SU-DHL-6 (cell line): ENCODE measurements around the gene DBX1.

Source experiments
- EZH2phosphoT487 ChIP-seq: fragments of 200-600 bp; sonication (generic), shearing (Covaris generic); conservative IDR thresholded peaks from 2 replicates; pipeline ENCODE4 v1.6.1; 2018; ENCODE audit warnings: mild to moderate bottlenecking, antibody characterized with exemption, low read length, moderate library complexity, mixed read lengths
- TF ChIP-seq, protein P1 (sequence below): fragments of 200-600 bp; sonication (generic); IDR thresholded peaks from one replicate; pipeline ENCODE4 v1.5.1; 2017; ENCODE audit warnings: antibody characterized with exemption, mild to moderate bottlenecking, low read length, moderate library complexity; ENCODE audit not compliant: insufficient read depth, poor library complexity, severe bottlenecking

DNA sequence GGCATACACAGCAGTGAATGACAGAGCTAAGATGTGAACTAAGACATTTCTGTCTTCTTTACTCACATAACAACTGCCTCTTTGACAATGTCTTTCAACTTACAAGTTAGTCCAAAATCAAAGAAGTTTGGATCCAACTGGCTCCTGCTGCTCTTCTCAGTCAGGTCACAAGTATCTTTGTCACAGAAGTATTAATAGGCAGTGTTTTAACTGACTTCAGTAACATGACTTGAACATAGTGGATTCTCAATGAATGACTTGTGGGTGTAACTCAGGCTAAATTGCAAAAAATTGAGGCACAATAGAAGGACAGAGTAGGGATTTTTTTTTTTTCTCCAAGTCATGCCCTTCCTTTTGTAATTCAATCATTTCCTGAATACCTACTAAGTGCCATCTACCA, 22.6 kb downstream of the DBX1 start:
- TF ChIP-seq, protein P1, sequence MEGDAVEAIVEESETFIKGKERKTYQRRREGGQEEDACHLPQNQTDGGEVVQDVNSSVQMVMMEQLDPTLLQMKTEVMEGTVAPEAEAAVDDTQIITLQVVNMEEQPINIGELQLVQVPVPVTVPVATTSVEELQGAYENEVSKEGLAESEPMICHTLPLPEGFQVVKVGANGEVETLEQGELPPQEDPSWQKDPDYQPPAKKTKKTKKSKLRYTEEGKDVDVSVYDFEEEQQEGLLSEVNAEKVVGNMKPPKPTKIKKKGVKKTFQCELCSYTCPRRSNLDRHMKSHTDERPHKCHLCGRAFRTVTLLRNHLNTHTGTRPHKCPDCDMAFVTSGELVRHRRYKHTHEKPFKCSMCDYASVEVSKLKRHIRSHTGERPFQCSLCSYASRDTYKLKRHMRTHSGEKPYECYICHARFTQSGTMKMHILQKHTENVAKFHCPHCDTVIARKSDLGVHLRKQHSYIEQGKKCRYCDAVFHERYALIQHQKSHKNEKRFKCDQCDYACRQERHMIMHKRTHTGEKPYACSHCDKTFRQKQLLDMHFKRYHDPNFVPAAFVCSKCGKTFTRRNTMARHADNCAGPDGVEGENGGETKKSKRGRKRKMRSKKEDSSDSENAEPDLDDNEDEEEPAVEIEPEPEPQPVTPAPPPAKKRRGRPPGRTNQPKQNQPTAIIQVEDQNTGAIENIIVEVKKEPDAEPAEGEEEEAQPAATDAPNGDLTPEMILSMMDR: no peak
- no peak for TF ChIP-seq EZH2phosphoT487
